MM.1S (cell line): ENCODE data around the gene EIF2B2.

Experiments
- CTCF ChIP-seq: fragments of 300-600 bp; sonication (generic); IDR thresholded peaks from 2 replicates; pipeline ENCODE4 v1.5.1; 2016; ENCODE audit warnings: antibody characterized with exemption, low read length, mixed read lengths
- EZH2phosphoT487 ChIP-seq: fragments of 300-600 bp; sonication (generic); IDR thresholded peaks from 2 replicates; pipeline ENCODE4 v1.6.1; 2018; ENCODE audit warnings: antibody characterized with exemption, low read length

- TF ChIP-seq CTCF: no peak
- TF ChIP-seq EZH2phosphoT487: no peak
Measured at GRCh38 chr14:75048101-75048500, 45.4 kb downstream of the EIF2B2 start.
